GM18861 (cell line): Measurements from ENCODE around the gene ABCB8.
A peak's percentile ranks its signal among the peaks of the same experiment; 100 is the strongest.
"Not testable (repeated sequence)": the region's sequence is repeated elsewhere in the genome, so short reads cannot be mapped to it uniquely, and the experiment has no call there.

ENCODE experiments used
- ATAC-seq: cut with Tn5 transposase; IDR thresholded peaks from one replicate; pipeline ENCODE4 v1.9.1; 2021; ENCODE audit not compliant: unreplicated experiment

The ABCB8 gene

GRCh38 chr7:151013733-151014497 lies 14.3 kb upstream of the ABCB8 start:
- no peak for ATAC-seq

DNA sequence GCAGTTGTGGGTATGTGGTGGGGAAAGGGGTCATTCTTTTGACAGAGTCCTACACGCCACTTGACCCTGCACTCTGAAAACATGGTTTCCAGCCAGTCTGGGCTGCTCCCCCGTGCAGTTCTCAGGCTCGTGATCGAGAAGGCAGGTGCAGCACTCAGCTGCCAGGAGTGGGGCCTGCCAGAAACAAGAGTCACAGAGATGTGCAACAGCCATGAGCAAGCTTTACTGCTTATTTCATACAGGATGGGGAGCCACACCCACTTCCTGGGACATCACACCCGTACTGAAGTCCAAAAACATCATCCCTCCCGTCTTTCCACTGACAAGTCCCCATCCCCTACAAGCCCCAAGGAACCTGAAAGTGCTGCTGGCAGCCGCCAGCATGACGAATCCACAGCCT lies 13.3 kb upstream of the ABCB8 start:
- ATAC-seq = no peak

DNA sequence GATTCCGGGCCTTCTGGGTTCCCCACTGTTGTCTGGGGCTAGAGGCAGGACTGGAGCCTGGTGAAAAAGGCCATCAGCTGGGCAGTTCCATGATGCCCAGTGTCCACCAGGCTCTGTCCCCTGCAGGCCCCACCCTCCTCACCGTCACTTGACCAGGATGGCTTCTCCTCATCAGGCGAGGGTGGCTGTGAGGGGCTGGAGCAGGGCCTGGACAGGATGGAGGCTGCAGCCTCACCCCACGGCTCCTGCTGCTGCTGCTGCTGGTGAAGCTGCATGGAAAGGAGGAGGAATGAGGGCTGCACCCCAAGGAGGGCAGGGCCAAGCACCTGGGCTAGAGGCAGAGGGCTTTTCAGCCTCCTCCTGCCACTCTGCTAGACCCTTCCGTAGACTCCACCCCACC lies 12.3 kb upstream of the ABCB8 start:
- no peak for ATAC-seq

DNA sequence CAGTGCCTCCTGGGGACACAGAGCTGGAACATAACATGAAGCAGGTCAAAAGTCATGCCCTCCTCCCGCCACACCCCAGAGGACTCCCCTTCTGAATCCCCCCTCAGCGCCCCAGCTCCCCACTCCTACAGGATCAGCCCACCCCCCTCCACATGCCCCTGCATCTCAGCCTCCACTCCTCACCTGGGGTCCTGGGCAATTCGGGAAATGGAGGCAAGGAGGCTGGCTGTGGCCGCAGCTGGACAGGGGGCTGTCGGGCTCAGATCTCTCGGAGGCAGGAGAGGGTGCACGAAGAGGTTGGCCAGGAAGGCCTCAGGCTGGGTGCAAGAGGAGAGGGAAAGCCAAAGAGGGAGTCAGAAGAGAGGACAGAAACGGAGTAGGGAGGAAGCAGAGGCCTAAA lies 11.7 kb upstream of the ABCB8 start:
- ATAC-seq = no peak

GRCh38 chr7:151016942-151017341 lies 11.3 kb upstream of the ABCB8 start:
- ATAC-seq = no peak

DNA sequence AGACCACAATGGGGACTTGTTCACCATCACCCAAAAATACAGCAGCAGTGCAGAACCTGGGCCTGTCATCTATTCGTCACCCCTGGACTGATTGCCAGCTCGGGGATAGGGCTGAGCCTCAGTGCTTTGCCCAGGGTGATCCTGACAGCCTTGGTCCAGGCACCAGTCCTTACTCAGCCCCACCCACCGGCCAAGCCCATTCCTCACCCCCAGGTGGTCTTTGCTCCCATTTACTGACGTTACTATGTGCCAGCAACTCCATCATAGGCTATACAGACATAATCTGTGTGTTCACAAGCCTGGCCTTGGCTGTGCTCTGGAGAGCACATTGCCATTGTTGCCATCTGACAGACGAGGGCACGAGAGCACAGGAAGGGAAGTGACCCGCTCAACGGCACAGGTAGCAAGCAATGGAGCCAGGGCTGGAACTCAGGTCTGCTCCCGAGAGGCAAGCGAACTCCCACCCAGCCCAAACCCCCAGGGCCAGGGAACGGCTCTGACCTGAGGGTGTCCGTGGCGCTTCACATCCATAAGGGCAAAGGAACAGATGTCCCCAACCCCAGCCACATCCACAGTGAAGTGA lies 10.8 kb upstream of the ABCB8 start:
- ATAC-seq = no peak

DNA sequence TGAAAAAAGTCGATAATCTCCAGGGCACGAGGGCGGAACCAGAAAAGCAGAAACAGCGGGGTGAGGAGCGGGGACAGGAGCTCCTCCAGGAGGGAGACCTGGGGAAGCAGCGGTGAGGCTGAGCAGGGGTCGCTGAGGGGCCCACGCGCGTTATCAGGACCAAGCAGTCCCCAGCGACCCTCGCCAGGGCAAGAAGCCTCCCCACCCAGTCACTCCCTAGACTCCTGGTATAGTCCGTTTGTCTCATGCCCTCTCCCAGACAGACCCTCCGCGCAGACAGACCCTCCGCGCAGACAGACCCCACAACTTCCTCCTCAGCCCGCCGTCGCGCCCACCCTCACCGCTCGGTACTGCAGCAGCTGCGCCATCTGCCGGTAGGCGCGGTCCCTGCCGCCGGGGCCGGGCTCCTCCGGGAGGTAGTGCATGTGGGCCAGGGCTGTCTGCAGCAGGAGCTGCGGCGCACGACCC lies 10.3 kb upstream of the ABCB8 start:
- ATAC-seq = peak; percentile 59

DNA sequence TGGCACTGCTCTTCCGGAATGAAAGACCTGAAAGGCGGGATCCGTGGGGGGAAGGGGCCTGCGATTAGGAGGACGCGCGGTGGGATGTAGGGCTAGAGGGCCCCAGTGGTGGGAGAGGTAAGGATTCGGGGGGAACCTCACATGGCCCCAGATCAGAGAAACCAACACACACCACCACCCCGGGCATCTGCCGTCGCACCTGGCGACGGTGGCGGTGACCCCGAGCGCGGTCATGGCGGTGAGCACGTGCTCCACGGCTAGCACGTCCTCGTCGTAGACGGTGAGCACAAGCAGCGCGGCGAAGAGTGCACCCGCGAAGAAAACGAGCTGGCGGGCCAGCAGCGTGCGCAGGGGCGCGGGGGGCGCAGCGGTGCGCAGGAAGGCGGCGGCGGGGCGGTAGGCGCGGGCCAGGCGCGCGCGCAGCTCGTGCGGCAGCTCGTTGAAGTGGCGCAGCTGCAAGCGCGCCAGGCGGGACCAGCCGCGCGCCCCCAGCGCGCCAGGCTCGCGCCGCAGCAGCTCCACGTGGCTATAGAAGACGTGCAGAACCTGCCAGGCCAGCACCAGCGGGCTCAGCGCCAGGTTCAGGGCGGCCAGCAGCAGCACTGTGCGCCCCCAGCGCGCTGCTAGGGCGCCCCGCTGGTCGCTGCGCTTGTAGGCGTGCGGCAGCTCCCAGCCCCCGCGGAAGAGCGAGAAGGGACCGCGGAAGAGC lies 9.7 kb upstream of the ABCB8 start:
- no peak for ATAC-seq

DNA sequence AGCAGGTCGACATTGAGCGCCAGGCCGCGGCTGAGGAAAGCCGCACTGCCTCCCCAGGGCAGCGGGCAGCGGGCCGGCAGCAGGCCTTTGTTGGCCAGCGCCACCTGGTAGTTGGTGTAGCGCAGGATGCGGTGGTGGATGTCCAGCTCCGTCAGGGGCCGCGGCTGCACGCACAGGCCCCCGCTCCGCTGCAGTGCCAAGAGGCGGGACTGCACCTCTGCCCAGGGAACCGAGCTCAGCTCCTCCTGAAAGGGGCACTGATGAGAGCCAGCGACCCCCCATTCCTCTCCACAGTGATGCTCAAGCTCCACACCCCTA lies 9.2 kb upstream of the ABCB8 start:
- ATAC-seq = no peak

DNA sequence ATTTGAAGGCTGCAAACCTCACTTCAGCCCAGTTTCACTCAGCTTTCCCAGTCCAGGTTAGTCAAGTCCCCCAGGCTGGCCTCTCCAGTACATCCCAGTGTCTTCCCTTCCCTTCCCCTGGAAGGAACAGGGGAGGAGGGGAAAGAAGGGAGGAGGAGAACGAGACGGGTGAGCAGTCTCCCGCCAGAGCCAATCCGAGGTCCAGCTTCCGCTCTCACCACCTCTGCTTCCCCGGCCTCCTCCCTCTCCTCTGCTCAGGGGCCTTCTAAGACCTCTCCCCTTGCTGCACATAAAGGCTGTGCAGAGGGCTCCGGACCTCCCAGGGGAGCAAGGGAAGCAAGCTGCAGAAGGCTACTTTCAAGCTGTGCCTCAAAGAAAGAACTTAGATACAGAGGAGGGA lies 8.0 kb upstream of the ABCB8 start:
- no peak for ATAC-seq

GRCh38 chr7:151023232-151023631 lies 5.0 kb upstream of the ABCB8 start:
- no peak for ATAC-seq

DNA sequence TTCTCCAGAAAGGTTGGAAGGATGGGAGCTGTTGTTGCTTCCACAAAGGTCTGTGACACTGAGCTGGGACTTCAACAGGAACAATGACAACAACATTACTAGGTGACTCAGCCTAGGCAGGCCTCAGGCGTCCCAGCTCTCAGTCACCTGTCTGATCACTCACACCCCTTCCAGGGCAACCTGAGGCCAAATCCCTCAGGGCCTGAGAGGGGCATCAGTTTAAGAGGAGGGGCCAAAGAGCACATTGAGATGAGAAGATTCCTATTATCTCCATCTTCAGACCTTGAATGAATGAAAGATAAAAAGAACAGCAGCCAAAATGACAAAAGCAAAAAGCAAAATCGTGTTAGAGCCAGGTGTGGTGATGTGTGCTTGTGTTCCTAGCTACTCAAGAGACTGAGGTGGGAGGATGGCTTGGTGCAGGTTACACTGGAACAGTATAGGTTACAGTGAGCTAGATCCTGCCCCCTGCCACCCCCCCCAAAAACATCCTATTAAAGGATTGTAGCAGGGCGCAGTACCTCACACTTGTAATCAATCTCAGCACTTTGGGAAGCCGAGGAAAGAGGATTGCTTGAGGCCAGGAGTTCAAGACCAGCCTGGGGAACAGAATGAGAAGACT lies 3.7 kb upstream of the ABCB8 start, which contains the start of gene ATG9B:
TSS of gene ATG9B (minus strand) at position 60 of the 622 bp plus-strand sequence. CDS start 71 bp downstream, outside the sequence.
- no peak for ATAC-seq

DNA sequence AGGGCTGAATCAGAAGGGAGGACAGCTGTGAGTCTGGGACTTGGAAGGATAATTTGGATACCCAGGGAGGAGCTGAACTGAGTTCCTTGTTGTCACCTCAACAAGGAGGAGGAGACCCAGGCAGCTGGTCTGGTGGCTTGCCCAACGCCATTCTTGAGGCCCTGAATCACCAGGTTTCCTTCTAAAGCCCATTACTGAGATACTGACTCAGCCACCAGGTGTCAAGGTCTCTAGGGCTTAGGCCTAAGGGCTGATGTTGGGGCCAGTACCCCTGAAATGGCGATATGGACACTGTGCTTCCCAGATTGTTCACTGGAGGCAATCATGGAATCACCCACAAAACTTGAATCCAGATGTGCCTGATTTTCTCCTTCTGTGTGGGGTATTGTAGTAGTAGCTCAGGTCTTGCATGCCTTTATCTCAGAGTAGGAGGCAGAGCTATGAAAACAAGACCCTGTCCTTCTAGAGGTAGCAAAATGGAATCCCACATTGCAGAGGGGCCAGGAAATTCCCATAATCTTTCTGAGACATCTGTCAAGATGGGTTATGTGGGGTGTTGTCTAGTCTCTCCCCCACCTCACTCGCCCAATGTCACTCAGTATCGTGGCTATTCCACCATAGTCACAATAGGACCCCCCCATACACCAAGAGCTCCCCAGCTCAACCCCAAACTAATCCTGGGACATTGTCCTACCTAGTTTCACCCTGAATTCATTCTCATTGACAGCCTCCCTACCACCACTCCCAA lies 2.2 kb upstream of the ABCB8 start:
- no peak for ATAC-seq

DNA sequence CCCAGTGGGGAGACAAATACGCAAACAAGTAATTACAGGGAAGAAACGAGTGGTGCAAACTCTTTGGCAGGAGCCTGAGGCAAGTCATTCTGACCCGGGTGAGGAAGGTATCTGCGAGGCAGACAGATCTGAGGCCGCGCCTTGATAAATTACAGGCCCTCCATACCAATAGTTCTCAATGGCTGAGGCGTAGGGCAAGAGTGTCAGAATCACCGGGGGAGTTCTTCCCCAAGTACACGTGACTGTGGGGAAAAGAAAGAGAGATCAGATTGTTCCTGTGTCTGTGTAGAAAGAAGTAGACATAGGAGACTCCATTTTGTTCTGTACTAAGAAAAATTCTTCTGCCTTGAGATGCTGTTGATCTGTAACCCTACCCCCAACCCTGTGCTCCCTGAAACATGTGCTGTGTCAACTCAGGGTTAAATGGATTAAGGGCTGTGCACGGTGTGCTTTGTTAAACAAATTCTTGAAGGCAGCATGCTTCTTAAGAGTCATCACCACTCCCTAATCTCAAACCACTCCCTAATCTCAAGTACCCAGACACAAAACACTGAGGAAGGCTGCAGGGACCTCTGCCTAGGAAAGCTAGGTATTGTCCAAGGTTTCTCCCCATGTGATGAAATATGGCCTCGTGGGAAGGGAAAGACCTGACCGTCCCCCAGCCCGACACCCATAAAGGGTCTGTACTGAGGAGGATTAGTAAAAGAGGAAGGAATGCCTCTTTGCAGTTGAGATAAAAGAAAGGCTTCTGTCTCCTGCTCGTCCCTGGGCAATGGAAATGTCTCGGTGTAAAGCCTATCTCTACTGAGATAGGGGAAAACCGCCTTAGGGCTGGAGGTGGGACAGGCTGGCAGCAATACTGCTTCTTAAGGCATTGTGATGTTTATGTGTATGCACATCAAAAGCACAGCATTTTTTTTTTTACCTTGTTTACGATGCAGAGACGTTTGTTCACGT lies 1.2 kb upstream of the ABCB8 start:
- not testable (repeated sequence) for ATAC-seq

DNA sequence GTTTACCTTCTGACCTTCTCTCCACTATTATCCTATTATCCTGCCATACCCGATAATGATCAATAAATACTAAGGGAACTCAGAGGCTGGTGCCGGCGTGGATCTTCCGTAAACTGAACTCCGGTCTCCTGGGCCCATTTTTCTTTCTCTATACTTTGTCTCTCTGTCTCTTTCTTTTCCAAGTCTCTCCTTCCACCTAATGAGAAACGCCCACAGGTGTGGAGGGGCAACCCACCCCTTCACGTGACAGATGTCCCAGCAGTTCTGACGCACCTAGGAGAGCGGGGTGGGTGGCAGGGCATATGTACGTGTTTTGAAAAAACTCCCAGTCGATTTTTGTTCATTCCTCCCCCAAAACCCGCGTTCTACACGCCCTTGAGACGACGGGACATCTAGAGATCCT lies 521 bp upstream of the ABCB8 start:
- not testable (repeated sequence) for ATAC-seq

- ATAC-seq = no peak
These were observed 775 bp downstream of the ABCB8 start for GRCh38 chr7:151028948-151029501.

- ATAC-seq = no peak
These were observed 2.8 kb downstream of the ABCB8 start for GRCh38 chr7:151031011-151031410.

GRCh38 chr7:151032936-151033863 lies 5.0 kb downstream of the ABCB8 start:
- ATAC-seq = no peak
